Activated CD8-positive, alpha-beta T cell treated with anti-CD3 and anti-CD28 coated beads for 36 hours (primary cell): ENCODE data around the gene KCNMA1. TPM values are rescaled to one million over a fixed set of nuclear protein-coding genes. Genes with fewer than 3 reads are reported as not detected.

Source experiments
- ATAC-seq: fragments of 200-7000 bp; cut with Tn5 transposase; one replicate; pipeline ENCODE4 v1.10.0; 2021; ENCODE audit warnings: mild to moderate bottlenecking, moderate library complexity
- CTCF ChIA-PET: fragments of 350-600 bp; sonication (Branson Sonifier 250); formaldehyde crosslinking; loops from one replicate; lab custom pipeline; 2021; ENCODE audit warnings: antibody characterized with exemption; lab: Charles Lee
- POLR2A ChIA-PET: fragments of 350-600 bp; sonication (Branson Sonifier 250); formaldehyde crosslinking; loops from one replicate; lab custom pipeline; 2021; ENCODE audit warnings: antibody characterized with exemption; lab: Charles Lee
- DNase-seq: peaks from one replicate; pipeline ENCODE4 v3.0.0-alpha.2; 2020
- H3K27ac Mint-ChIP-seq: one replicate; pipeline ENCODE4 v1.8.0; 2021; ENCODE audit warnings: mild to moderate bottlenecking, mixed read lengths
- H3K27me3 Mint-ChIP-seq: one replicate; pipeline ENCODE4 v1.8.0; 2021; ENCODE audit warnings: mixed read lengths
- H3K36me3 Mint-ChIP-seq: one replicate; pipeline ENCODE4 v1.8.0; 2021; ENCODE audit warnings: low read depth, mixed read lengths
- H3K4me1 Mint-ChIP-seq: one replicate; pipeline ENCODE4 v1.8.0; 2021; ENCODE audit warnings: low read depth, mixed read lengths
- H3K4me3 Mint-ChIP-seq: one replicate; pipeline ENCODE4 v1.8.0; 2021; ENCODE audit warnings: mild to moderate bottlenecking, moderate library complexity, mixed read lengths
- H3K9me3 Mint-ChIP-seq: one replicate; pipeline ENCODE4 v1.8.0; 2021; ENCODE audit warnings: mixed read lengths
- CTCF ChIP-seq: fragments of 200-600 bp; IDR thresholded peaks from one replicate; pipeline ENCODE4 v1.8.0; 2022; ENCODE audit warnings: antibody characterized with exemption, mild to moderate bottlenecking
- intact Hi-C: fragments of 100-400 bp; cut with micrococcal nuclease; formaldehyde crosslinking; loops from one replicate; pipeline ENCODE4 v1.10.0; 2022
- total RNA-seq, 2 experiments: library from RNA; stranded (reverse); gene quantifications; one replicate each; pipeline ENCODE4 v1.2.3, GENCODE V29; 2021

Gene KCNMA1
- total RNA-seq, 2 experiments from 2014 or later: 0.18 TPM; not detected in 1

- ATAC-seq (no peak), DNase-seq (no peak)
- TF ChIP-seq CTCF: no peak
- H3K4me1 Mint-ChIP-seq: no peaks in the 10 kb centered on the region
- no peaks in the 10 kb centered on the region for H3K36me3 Mint-ChIP-seq
- intact Hi-C loops: no loop called here
- H3K4me3 Mint-ChIP-seq: no peak overlapping the region
- no peaks in the 10 kb centered on the region for H3K9me3 Mint-ChIP-seq
- CTCF ChIA-PET: no interaction called here
- peaks cover 16% of the 10 kb centered on the region for H3K27me3 Mint-ChIP-seq
- no peak overlapping the region for H3K27ac Mint-ChIP-seq
- POLR2A ChIA-PET: no interaction called here
Measured at GRCh38 chr10:77125231-77125630, 512.4 kb downstream of the KCNMA1 start.

- Mint-ChIP-seq H3K4me3 (no peak overlapping the region), H3K27me3 (peaks cover 17% of the 10 kb centered on the region), H3K36me3 (no peaks in the 10 kb centered on the region), H3K9me3 (no peaks in the 10 kb centered on the region), H3K27ac (no peak overlapping the region), H3K4me1 (no peaks in the 10 kb centered on the region)
- ATAC-seq (no peak), DNase-seq (no peak)
- intact Hi-C loops: no loop called here
- POLR2A ChIA-PET: no interaction called here
- CTCF ChIA-PET: no interaction called here
- TF ChIP-seq CTCF: no peak
Measured at GRCh38 chr10:77123330-77123729, 514.3 kb downstream of the KCNMA1 start.

GRCh38 chr10:77121829-77122228 lies 515.8 kb downstream of the KCNMA1 start:
- ChIA-PET POLR2A (no interaction called here), CTCF (no interaction called here)
- no peaks in the 10 kb centered on the region for H3K9me3 Mint-ChIP-seq
- no peak for TF ChIP-seq CTCF
- H3K36me3 Mint-ChIP-seq: no peaks in the 10 kb centered on the region
- DNase-seq: no peak
- H3K27me3 Mint-ChIP-seq: peaks cover 17% of the 10 kb centered on the region
- H3K4me1 Mint-ChIP-seq: no peaks in the 10 kb centered on the region
- H3K4me3 Mint-ChIP-seq: no peak overlapping the region
- no peak for ATAC-seq
- no peak overlapping the region for H3K27ac Mint-ChIP-seq
- intact Hi-C loops: no loop called here

GRCh38 chr10:77120666-77121376 lies 516.8 kb downstream of the KCNMA1 start:
- ChIA-PET POLR2A (no interaction called here), CTCF (no interaction called here)
- Mint-ChIP-seq H3K27me3 (peaks cover 20% of the 10 kb centered on the region), H3K27ac (no peak overlapping the region), H3K4me3 (no peak overlapping the region), H3K36me3 (no peaks in the 10 kb centered on the region), H3K9me3 (no peaks in the 10 kb centered on the region), H3K4me1 (no peaks in the 10 kb centered on the region)
- TF ChIP-seq CTCF: no peak
- DNase-seq (no peak), ATAC-seq (no peak)
- intact Hi-C loops: no loop called here

- ChIA-PET POLR2A (no interaction called here), CTCF (no interaction called here)
- no peaks in the 10 kb centered on the region for H3K9me3 Mint-ChIP-seq
- no peak for TF ChIP-seq CTCF
- intact Hi-C loops: no loop called here
- no peak for DNase-seq
- H3K4me1 Mint-ChIP-seq: no peaks in the 10 kb centered on the region
- H3K36me3 Mint-ChIP-seq: no peaks in the 10 kb centered on the region
- no peak overlapping the region for H3K4me3 Mint-ChIP-seq
- peaks cover 19% of the 10 kb centered on the region for H3K27me3 Mint-ChIP-seq
- ATAC-seq: no peak
- no peak overlapping the region for H3K27ac Mint-ChIP-seq
Measured at GRCh38 chr10:77120012-77120411, 517.6 kb downstream of the KCNMA1 start.
